GM12865 (cell line): ENCODE measurements around the gene CCDC12.

Source experiments
- DNase-seq: peaks from one replicate; pipeline ENCODE4 v3.0.0; 2010; ENCODE audit warnings: low read depth
- H3K4me3 ChIP-seq: 2 replicates; pipeline ENCODE4 v1.5.1; 2011; ENCODE audit warnings: mild to moderate bottlenecking, low read depth, low read length, control low read depth
- TF ChIP-seq, protein P1 (sequence below): IDR thresholded peaks from 2 replicates; pipeline ENCODE4 v1.5.1; 2011; ENCODE audit warnings: low read length, control low read depth, low read depth, inconsistent platforms; ENCODE audit not compliant: insufficient read depth; ENCODE audit errors: missing control alignments

The CCDC12 gene

DNA sequence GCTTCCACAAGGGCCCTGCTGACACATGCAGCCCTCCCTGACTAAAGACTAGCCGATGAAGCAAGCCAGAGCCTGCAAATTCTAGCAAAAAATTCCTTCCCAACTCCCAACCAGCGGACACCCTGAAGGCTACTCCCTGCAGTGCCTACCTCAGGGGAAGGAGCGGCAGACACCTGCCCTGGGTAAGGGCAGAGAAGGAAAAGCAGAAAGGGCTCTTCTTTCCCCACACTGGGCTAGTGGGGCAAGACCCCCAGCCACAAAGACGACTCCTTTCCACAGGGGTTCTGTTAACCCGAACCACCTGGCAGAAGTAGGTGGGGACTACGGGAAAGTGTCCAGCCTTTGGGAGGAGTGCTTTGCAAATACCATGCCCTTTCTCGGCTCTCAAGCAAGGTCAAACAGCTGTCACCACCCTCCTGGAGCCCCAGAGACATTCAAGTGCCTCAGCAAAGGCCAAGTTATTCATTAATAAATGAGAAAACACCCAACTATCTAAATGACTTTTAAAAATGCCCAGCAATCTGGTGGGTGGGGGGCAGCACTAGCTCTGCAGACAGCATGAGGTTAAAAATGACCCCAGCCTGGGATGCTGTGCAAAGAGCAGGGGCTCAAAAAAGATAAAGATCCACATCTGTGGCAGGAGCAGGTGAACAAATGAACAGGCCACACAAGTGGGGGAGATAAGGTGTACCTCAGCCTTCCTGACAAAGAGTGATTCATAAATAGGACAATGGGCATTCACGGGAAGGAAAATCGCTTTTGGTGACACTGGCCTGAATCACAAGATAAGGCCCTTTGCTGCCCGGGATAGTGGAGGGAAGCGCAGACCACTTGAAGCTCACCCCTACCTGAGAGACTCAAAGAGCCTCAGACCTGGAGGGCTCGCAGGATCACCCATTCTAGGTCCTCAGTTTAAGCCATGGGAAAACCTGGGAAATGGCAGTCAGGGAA lies 33.0 kb downstream of the CCDC12 start:
- no peak overlapping the region for H3K4me3 ChIP-seq

DNA sequence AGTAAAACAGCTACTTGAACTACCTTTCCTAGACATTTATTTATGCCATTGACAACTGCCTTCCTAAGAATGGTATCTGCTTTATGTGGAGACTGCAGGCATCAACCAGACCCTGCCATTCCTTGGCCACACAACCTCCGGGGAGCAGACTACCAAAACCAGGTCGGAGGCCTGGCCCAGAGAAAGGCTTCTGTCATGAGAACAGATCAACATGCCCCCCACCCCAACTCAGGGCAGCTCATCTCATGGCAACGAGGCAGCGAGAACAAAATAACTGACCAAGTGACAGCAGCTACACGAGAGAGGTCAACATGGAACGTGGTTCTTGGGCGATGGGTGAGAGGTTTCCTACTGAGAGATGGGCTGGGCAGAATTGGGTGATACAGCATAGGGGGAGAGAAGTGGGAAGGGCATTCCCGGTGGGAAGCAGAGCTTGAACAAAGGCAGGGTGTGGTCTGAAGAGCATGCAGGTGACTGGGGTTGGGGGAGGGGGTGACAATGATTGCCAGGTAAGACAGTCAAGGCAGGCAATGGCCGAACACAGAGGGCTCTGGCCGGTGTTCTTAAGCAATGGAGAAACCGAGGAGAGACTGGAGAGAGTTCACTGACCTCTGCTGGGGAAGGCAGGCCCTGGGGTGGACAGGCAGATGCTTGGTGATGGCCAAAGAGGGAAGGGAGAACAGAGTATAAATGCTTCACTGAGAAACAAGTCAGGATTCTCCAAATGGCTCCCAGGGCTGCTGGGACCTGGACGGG lies 33.9 kb downstream of the CCDC12 start:
- no peak for DNase-seq
- TF ChIP-seq, protein P1, sequence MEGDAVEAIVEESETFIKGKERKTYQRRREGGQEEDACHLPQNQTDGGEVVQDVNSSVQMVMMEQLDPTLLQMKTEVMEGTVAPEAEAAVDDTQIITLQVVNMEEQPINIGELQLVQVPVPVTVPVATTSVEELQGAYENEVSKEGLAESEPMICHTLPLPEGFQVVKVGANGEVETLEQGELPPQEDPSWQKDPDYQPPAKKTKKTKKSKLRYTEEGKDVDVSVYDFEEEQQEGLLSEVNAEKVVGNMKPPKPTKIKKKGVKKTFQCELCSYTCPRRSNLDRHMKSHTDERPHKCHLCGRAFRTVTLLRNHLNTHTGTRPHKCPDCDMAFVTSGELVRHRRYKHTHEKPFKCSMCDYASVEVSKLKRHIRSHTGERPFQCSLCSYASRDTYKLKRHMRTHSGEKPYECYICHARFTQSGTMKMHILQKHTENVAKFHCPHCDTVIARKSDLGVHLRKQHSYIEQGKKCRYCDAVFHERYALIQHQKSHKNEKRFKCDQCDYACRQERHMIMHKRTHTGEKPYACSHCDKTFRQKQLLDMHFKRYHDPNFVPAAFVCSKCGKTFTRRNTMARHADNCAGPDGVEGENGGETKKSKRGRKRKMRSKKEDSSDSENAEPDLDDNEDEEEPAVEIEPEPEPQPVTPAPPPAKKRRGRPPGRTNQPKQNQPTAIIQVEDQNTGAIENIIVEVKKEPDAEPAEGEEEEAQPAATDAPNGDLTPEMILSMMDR: no peak
- H3K4me3 ChIP-seq: no peak overlapping the region

More for the DNA sequence above, 33.0 kb downstream of the CCDC12 start:
- no peak for DNase-seq
- TF ChIP-seq, protein P1: no peak

DNA sequence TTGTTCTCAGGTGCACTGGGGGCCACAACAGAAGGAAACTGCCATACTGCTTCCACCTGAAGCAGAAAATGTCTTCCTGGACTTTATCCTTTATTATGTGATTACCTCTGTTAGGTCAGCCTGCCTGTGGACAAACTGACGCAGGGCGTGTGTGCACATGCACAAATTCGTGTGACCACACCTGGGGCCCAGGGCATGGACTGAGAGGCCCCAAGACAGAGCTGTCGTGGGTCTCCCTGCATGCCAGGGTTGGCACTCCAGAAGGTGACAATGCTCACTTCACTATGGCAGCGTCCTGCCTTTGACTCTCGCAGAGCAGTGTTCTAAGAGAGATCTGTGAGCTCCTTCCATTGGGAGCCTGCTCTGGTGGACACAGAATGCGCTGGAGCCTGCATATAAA lies 34.5 kb downstream of the CCDC12 start:
- TF ChIP-seq, protein P1: no peak
- DNase-seq: no peak
- H3K4me3 ChIP-seq: no peak overlapping the region

DNA sequence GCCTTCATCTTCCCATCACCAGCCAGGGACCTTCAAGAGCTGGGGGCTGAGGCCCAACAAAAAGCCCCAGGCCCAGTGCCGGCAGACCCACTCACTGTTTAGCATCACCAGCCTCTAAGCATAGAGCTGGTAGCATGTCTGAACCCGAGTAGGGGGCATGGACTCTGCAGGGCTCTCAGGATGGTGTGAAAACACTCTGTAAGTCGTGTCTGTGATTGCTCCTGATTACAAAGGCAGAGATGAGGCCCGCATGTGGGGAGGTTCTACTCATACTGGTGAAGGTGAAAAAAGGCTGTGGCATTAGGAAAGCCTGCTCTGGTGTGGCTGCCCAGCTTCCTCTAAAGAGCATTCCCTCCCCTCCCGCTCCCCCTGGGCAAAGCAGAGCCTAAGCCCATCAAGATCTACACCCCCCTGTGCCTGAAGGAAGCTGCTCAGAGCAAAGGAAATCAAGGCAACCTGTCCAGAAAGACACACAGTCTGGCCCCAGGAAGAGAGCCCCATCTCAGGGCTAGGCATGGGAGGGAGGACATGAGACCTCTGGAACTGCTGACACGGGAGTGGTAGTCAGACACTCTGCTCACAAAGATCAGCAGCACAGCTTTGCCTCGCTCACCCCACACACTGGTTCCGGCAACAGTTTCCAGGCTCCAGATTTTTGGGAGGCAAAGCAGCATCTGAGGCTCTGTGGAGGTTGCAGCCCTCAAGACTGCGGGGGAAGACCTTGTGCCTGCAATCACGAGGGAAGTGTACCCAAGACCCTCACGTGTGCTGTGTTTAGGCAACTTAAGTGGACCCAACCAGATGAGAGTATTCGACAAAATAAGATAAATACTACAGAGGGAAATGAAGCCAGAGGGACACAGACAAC lies 36.7 kb downstream of the CCDC12 start:
- TF ChIP-seq, protein P1: no peak
- DNase-seq: no peak

DNA sequence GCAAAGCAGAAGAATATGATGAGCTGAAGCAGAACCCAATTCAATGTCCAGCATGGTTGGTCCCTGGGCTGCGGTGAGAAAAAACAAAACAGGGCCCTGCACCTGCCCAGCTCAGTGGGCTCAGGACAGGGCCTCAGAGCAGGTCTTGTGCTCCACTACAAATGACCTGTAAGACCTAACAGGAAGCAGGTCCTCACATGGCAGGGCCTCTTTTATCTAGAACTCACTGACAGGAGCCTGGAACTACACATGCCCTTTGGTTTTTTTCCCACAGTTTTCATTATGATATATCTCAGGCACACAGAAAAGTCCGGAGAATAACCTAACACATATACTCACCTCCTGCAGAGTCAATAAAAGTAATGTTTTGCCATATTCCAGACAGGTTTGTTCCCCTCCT lies 38.4 kb downstream of the CCDC12 start:
- no peak overlapping the region for H3K4me3 ChIP-seq
- TF ChIP-seq, protein P1: no peak
- DNase-seq: no peak

More for the DNA sequence above, 36.7 kb downstream of the CCDC12 start:
- no peak overlapping the region for H3K4me3 ChIP-seq

DNA sequence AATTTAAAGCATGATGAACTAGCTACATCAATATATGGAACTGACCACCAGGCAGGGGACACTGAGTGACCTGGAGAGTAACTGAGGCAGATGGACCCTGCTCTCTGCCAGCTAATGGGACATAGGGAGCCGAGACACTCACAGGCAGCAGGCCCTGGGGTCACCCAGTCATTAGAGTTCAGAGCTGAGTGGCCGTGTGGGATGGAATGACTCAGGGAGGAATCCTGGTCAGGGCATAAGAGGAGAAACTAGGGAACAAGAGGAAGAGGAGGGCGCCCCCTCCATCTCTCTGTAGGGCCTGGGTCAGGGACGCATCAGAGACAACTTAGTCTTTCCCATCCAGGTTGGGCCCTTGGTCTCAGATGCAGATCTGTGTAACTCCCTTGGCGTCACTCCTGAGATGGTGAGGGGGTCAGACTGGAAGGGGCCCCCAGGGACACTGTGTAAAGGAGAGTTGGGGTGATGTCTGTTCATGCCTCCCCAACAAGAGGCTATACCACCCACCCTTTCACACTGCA lies 39.8 kb downstream of the CCDC12 start:
- DNase-seq: no peak
- no peak overlapping the region for H3K4me3 ChIP-seq
- TF ChIP-seq, protein P1: no peak
